GM19239 (cell line): ENCODE results near the gene ASB10.
A peak's percentile ranks its signal among the peaks of the same experiment; 100 is the strongest.

Experiments
- DNase-seq: peaks from one replicate; pipeline ENCODE4 v3.0.0; 2011; ENCODE audit warnings: low spot score; ENCODE audit not compliant: insufficient read length
- FAIRE-seq: peaks from 2 replicates; lab custom pipeline; 2011; peaks lifted over from hg19 to GRCh38; lab: Jason Lieb, UNC

Gene ASB10

DNA sequence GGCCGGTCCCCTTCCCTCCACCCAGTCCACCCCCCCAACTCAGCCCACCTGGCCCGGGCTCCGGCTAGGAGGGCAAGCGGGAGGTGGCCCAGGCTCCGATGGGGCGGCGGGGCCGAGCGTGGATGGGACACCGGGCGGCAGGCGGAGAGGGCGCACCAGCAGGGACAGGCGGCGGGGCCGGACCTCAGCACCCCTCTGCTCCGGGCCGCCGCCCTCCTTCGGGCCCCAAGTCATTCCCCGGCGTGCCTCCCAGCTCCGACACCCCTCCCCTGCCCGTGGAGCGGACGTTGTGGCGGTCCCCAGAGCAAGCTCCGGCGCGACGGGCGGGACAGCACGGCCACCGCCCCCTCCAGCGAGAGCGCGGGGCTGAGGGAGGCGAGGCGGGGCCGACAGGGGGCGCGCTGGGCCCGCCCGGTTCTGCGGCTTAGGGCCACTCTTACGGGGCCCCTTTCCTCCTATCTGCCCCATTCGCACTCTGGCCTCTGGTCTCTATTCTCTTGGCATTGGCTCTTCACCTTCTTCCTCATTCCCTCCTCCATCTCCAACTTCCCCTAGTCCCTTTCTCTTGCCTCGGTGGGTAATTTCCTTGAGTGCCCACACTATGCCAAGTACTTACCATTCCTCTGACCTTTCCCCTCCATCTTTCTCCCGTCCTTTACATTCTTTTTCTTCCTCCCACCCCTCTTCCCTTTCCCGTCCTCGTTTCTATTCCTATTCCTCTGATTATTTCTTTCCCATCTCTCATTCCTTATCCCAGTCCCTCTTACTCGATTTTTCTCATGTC lies 18.9 kb downstream of the ASB10 start:
- FAIRE-seq (no peak), DNase-seq (peak; percentile 63)

DNA sequence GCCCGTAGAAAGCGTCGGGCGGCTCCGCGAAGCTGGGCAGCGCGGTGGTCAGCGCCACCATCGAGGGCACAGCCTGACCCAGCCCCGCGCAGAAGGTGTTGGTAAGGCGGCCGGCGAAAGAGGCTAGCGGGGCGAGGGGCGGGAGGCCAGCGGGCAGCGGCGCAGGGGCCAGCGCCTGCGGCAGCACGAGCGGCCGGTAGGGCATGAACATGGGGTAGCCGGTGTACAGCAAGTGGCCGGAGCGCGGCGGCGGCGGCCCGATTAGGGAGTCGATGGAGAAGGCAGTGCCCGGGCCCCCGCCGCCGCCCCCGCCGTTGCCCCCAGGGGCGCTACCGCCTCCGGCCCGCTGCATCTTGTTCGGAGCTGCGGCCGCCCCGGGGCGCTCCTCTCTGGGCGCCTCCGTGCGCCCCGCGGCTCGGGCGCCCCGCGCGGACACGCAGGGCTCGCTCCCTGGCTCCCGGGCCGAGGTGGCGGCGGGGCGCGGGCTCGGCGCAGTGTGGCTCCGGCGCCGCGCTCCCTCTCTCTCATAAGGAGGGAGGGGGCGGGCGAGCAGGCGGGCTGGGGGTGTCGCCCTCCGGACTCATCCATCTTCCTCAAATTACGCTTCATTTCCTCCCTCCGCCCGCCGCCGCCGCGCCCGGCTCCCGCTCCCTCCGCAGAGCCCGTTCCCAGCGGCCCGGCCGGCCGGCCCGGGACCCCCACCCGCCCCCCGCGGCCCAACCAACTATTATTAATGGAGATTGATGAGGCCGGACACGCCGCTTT lies 19.7 kb downstream of the ASB10 start, which contains the start of gene GBX1:
Gene GBX1, minus strand, starts transcription at position 498 of the 765 bp plus-strand sequence. Its CDS starts 146 bp downstream, at position 352.
- FAIRE-seq = no peak

GRCh38 chr7:151166629-151167196 lies 20.3 kb downstream of the ASB10 start:
- no peak for FAIRE-seq
- no peak for DNase-seq

More for the DNA sequence above, 19.7 kb downstream of the ASB10 start, which contains the start of gene GBX1:
- DNase-seq = no peak

DNA sequence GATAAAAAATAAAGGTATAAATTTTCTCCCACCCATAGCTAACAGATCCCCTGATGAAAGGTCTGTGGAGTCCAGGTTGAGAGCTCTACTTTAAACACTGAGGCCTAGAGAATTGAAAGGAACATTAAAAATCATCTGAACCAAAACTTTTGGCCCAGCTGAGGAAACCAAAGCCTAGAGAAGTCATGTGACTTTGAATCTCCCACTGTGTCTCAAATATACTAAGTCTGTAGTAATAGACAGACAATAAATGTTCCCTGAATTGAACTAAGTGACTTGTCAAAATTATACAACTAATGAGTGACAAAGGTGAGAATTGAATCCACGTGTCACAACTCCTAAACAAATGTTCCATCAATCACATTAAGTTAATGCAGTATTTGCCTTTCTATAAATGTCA lies 25.3 kb downstream of the ASB10 start:
- FAIRE-seq = no peak
- no peak for DNase-seq

DNA sequence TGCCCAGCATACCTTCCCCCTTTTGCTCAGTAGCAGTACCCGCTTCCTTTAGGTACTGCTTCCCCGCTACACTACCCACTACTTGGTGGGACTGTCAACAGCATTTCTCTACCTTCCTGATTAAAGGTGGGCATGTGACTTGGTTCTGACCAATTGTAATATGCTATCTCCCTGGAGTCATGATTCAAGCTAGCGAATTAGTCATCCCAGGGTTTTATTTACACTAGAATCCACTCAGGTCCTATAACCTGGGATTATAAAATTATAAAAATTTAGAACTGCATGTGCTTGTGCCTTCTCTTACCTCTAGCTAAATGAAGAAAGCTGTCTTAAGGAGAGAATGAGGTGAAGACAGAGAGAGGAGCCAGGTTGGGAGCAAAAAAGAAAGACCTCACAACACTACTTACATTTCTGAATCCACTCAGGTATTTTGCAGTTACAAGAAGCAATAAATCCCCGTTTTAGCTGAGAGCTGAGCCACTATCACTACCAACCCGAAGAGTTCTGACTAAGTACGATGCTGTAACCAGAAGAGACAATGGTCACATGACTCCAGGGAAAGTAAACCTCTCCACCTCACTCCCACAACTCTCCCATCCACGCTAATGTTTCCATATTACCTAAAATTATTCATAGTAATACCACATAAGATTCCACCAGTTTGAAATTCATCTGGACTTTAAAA lies 29.3 kb downstream of the ASB10 start:
- FAIRE-seq = no peak

DNA sequence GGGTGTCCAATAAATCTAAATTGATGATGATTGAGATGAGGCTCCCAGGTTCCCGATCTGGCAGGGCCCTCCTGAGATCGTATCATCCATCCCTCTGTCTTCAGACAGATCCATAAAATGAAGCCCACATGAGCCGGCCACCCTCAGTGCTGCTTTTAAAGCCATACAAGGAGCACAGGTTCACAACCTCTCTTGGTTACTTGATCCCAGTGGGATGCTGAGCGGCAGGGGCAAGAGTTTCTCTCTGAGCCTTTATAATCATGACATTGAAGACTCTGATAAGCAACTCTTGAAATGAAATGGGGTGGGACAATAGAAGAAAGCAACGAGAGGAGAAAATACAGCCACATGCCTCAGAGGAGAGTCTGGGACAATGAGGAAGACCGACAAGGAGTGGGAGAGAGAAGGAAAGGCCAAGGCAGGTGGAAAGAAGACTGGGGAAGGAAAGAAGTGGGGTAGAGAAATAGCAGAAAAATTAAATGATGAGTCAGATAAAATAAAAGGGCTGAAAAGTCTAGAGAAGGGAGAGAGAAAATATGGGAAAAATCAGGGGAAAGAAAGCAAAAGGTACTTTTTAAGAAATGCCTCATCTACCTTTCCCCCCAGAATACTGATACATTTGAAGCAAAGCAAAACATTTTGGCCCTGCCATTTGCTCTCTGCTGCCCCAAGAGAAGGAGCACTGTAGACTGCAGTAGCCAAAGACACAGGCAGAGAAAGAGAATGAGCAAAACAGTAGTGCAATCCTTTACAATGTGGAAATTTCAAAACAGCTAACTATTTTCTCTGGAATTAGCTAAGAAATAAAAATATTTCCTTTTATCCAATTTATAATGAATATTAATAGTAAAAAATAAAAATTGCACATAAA lies 34.2 kb downstream of the ASB10 start:
- FAIRE-seq (no peak), DNase-seq (no peak)

More for the DNA sequence above, 29.3 kb downstream of the ASB10 start:
- DNase-seq = no peak

DNA sequence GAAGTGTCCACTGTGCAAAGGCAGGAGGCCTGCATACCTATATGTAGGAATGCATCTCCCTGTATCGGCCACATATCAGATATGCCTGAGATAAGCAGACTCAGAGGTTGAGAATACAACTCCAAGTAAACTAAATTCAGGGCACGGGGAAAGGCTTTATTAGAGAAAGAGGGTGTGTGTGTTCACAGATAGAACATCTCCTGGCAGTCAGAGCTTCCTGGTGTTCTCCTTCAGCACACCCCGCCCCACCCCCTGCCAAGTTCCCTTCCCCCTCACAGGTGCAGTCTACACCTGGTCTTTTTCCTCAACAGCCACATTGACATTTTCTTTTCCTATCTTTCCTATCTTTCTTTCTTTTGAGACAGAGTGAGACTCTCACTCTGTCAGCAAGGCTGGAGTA lies 36.7 kb downstream of the ASB10 start:
- DNase-seq (no peak), FAIRE-seq (no peak)

DNA sequence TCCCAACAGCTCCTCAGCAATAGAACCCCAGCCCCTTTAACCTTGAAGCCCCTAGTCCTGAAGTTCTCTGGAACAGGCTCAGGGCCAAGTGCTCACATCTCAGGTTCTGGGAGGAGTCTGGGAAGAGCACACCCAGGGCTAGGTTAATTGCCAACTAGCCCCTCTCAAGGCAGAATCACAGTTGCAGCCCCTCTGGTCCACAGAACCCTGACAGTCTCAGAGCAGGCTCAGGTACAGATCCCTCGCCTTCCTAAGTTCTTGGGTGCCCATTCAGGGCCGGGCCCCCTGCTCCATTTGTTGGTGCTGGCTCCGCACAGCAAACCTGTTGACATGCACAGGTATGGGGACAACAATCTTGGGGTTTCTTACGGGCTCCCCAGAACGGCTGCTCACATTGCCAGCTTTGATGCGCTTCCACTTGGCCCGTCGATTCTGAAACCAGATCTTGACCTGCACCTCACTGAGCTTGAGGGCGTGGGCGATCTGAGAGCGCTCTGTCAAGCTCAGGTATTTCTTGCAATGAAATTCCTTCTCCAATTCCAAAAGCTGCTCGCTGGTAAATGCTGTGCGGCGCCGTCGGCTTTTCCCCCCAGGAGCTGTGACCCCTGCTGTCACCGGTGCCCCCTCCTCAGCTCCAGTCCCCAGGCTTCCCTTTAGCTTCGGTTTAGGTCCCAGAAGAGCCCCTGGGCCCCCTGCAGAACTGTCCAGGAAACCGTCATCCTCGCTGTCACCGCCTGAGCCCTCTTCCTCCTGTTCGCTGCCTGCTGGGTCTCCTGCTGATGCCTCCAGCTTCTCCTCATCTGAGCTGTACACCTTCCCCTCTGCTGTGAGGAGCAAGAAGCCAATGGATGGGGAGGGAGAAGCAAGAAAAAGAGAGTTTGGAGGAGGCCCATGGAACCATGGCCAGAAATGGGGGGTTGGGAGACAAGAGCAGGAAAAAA lies 38.5 kb downstream of the ASB10 start:
- DNase-seq = no peak
- no peak for FAIRE-seq

GRCh38 chr7:151146761-151147160 lies 40.3 kb downstream of the ASB10 start:
- FAIRE-seq (no peak), DNase-seq (no peak)

DNA sequence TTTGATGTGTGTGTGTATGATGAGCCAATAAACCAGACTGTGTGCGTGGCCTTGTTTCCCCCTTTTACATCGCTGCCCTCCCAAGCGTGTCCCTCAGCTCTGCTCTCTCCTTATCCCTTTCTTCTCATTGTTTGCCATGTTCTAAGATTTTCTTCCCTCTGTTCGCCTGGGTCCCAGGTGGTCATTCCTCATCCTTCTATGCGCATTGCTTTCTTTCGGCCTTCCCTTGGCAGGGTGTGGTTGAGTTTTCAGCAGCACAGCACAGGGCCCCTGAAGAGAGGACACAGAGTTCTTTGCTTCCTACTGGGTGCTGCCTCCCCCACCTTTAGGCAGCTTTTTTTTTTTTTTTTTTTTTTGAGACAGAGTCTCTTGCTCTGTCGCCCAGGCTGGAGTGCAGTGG lies 42.7 kb downstream of the ASB10 start:
- FAIRE-seq (no peak), DNase-seq (no peak)

GRCh38 chr7:151143261-151144015 lies 43.6 kb downstream of the ASB10 start:
- FAIRE-seq (no peak), DNase-seq (no peak)

GRCh38 chr7:151142686-151143040 lies 44.4 kb downstream of the ASB10 start:
- FAIRE-seq = no peak
- no peak for DNase-seq

- FAIRE-seq (no peak), DNase-seq (no peak)
Measured at GRCh38 chr7:151141855-151142685, 45.0 kb downstream of the ASB10 start.

DNA sequence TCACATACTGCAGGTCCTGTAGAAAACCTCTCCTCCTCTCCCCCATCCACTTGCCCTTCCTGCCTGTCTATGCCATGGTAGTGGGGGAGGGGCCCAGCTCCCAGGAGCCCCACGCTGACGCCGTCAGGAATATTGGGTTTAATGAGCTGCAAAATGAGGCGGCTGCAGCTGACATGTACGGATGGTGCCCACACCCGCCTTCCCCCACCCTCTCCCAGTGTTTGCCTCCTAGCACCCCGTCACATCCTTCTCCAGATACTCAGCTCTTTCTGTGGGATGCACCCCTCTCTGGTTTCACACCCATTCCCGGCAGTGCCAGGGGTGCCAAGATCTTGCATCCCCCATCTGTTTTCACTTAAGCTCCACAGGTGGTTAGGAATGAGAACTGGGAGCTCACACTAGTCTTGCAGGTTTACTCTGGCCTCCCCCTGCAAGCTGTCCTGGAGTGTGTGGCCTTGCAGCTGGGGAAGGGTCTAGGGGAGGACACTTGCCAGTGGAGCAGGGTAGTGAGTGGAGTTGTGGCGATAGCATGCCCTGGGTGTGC lies 45.7 kb downstream of the ASB10 start:
- DNase-seq (no peak), FAIRE-seq (no peak)

GRCh38 chr7:151140826-151141225 lies 46.2 kb downstream of the ASB10 start:
- no peak for FAIRE-seq
- no peak for DNase-seq

DNA sequence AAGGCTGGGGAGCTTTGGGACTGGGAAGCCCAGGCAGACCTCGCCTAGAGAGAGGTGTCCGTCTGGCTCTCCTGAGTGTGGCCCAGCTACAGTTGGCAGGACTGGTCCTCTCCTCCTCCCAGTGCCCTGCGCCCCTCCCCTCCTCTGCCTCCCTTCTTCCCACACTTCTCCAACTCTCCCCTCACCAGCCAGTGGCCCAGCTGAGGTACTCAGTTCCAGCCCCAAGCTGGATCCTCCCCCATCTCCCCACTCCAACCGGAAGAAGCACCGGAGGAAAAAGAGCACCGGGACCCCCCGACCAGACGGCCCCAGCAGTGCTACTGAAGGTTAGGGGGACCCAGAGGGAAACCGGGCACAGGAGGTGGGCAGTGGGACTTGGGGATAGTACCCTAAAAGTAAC lies 47.3 kb downstream of the ASB10 start:
- FAIRE-seq (no peak), DNase-seq (no peak)
